Central memory CD4-positive, alpha-beta T cell (primary cell): ENCODE results near the gene ZFPM1.

Experiments used
- DNase-seq: peaks from one replicate; pipeline ENCODE4 v3.0.0; 2022

Gene ZFPM1

GRCh38 chr16:88418869-88419268 is 34.2 kb upstream of the ZFPM1 start:
- DNase-seq = no peak

GRCh38 chr16:88419790-88420189 is 33.3 kb upstream of the ZFPM1 start:
- DNase-seq = no peak

- no peak for DNase-seq
These were observed 32.6 kb upstream of the ZFPM1 start for GRCh38 chr16:88420496-88420895.

- no peak for DNase-seq
These were observed 31.8 kb upstream of the ZFPM1 start for GRCh38 chr16:88421301-88421700.

- DNase-seq = no peak
These were observed 31.1 kb upstream of the ZFPM1 start for GRCh38 chr16:88421871-88422433.

- DNase-seq = no peak
These were observed 30.2 kb upstream of the ZFPM1 start for GRCh38 chr16:88422733-88423447.

- DNase-seq = no peak
These were observed 29.6 kb upstream of the ZFPM1 start for GRCh38 chr16:88423448-88423850.

- DNase-seq = no peak
These were observed 28.4 kb upstream of the ZFPM1 start for GRCh38 chr16:88424587-88425235.

GRCh38 chr16:88426018-88426417 is 27.1 kb upstream of the ZFPM1 start:
- DNase-seq = no peak

GRCh38 chr16:88427376-88427775 is 25.7 kb upstream of the ZFPM1 start:
- no peak for DNase-seq

GRCh38 chr16:88428156-88428555 is 24.9 kb upstream of the ZFPM1 start:
- no peak for DNase-seq

- no peak for DNase-seq
These were observed 24.3 kb upstream of the ZFPM1 start for GRCh38 chr16:88428616-88429386.

- DNase-seq = no peak
These were observed 23.5 kb upstream of the ZFPM1 start for GRCh38 chr16:88429387-88430184.

GRCh38 chr16:88430185-88430523 is 22.9 kb upstream of the ZFPM1 start:
- DNase-seq = no peak

GRCh38 chr16:88430524-88431446 is 22.3 kb upstream of the ZFPM1 start:
- peak; percentile 37 for DNase-seq

- no peak for DNase-seq
These were observed 21.4 kb upstream of the ZFPM1 start for GRCh38 chr16:88431651-88432050.

- DNase-seq = no peak
These were observed 20.9 kb upstream of the ZFPM1 start for GRCh38 chr16:88432174-88432573.

GRCh38 chr16:88432753-88433152 is 20.3 kb upstream of the ZFPM1 start:
- no peak for DNase-seq

- no peak for DNase-seq
These were observed 19.3 kb upstream of the ZFPM1 start for GRCh38 chr16:88433632-88434352.

- DNase-seq = no peak
These were observed 18.8 kb upstream of the ZFPM1 start for GRCh38 chr16:88434353-88434690.

GRCh38 chr16:88434746-88435145 is 18.3 kb upstream of the ZFPM1 start:
- no peak for DNase-seq
